GM12892 (cell line): ENCODE data around the gene TRPM3.

ENCODE experiments used
- POLR2A ChIP-seq: IDR thresholded peaks from 2 replicates; pipeline ENCODE4 v1.6.1; 2011; ENCODE audit warnings: low read depth, low read length, control low read depth
- POLR2AphosphoS5 ChIP-seq: IDR thresholded peaks from 2 replicates; pipeline ENCODE4 v1.6.1; 2011; ENCODE audit warnings: low read depth, low read length, control low read depth
- TAF1 ChIP-seq: IDR thresholded peaks from 2 replicates; pipeline ENCODE4 v1.6.1; 2011; ENCODE audit warnings: low read depth, mild to moderate bottlenecking, control low read depth, low read length, borderline replicate concordance

DNA sequence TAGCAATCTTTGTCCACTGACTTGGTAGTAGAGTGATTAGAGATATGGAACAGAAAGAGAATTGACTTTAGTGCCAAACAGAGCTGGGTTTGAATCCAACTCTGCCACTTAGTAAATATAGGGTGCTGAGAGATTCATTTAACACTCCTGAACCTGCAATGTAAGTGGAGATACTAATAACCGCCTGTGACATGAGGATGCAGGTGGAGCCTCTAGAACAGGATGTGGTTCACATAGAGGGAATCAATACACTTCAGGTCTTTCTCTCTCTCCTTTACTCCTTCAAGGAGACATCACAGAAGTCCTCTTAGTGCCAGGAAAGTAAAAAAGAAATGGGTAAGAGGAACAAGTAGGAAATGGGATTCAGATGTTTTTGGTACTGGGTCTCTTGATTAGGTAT is 49.8 kb downstream of the TRPM3 start:
- TF ChIP-seq POLR2A: no peak
- no peak for TF ChIP-seq POLR2AphosphoS5
- no peak for TF ChIP-seq TAF1
